GM19397 (cell line): ENCODE data around the gene MYB.
"Not testable (repeated sequence)": the region's sequence is repeated elsewhere in the genome, so short reads cannot be mapped to it uniquely, and the experiment has no call there.

Experiments used
- ATAC-seq: cut with Tn5 transposase; IDR thresholded peaks from one replicate; pipeline ENCODE4 v1.9.1; 2021; ENCODE audit warnings: mild to moderate bottlenecking, moderate library complexity; ENCODE audit not compliant: unreplicated experiment

The MYB gene

GRCh38 chr6:135243871-135244796 lies 63.0 kb downstream of the MYB start:
- ATAC-seq = no peak

GRCh38 chr6:135244805-135245204 lies 63.7 kb downstream of the MYB start:
- no peak for ATAC-seq

GRCh38 chr6:135246412-135247012 lies 65.4 kb downstream of the MYB start:
- ATAC-seq = not testable (repeated sequence)

GRCh38 chr6:135250234-135250633 lies 69.1 kb downstream of the MYB start:
- ATAC-seq = no peak

DNA sequence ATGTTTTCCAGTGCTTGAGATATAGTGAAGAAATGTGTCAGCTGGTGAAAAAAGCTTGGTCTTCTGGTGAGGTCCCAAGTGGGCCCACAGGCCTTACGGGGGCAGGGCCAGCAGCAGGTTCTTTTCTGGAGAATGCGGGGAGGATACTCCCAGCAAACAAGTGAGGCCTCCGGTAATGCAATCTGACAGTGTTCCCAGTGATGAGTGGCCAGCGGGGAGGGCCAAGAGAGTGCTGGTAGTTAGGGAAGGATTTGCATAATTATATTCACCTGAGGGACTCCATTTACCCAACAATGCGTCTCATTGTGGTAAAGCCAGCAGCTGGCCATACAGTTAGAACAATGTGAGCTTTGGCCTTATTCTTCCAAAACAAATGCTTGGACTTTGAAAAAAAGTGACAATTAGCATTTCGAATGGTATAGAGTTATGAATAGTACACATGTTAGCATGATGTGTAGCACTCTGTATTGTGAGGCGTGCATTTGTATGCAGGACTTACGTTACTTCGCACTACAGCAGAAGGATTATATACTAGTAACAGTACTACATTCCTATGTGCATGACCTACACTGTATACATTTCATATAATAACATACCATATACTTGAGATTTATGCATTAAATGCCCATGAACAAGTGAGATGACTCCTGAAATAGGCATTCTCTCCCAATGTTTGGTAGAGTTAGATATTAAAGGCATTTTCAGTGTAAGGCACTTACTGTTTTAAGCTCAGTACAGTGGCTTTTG lies 69.8 kb downstream of the MYB start:
- no peak for ATAC-seq

- no peak for ATAC-seq
Observed at GRCh38 chr6:135251498-135252441, 70.7 kb downstream of the MYB start.

- ATAC-seq = no peak
Observed at GRCh38 chr6:135254471-135254870, 73.4 kb downstream of the MYB start.

DNA sequence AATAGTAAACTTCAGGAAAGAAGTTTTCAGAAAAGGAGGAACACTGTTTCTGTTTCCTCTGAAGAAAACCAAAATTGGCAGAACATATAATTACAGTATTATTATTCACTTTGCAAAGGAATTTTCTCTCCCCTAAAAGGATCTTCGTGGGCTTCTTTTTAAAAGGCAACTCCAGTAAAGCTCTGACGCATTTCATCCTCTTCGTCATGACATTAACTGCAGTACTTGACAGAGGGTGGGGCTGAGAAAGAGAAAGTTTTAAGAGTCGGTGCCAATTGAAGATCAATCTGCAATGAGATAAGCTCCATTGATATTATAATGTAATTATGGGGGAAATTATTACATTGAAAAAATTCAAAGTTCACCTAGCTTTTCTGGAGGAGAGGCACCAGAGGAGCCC lies 75.8 kb downstream of the MYB start:
- no peak for ATAC-seq

GRCh38 chr6:135257631-135258405 lies 76.7 kb downstream of the MYB start:
- no peak for ATAC-seq

- ATAC-seq = no peak
Observed at GRCh38 chr6:135258970-135259369, 77.9 kb downstream of the MYB start.

DNA sequence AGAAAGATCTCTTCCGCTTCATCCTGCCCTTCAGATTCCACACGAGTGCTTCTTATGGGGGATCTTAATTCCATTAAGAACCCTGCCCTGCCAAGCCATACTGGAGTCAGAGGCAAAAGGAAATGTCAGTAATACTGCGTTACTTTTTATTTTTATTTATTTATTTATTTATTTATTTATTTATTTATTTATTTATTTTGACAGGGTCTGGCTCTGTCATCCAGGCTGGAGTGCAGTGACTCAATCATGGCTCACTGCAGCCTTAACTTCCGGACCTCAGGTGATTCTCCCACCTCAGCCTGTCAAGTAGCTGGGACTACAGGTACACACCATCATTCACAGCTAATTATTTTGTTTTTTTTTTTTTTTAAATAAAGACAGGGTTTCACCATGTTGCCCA lies 79.5 kb downstream of the MYB start:
- ATAC-seq = no peak

- no peak for ATAC-seq
Observed at GRCh38 chr6:135261872-135262725, 81.0 kb downstream of the MYB start.

- ATAC-seq = no peak
Observed at GRCh38 chr6:135265278-135265677, 84.2 kb downstream of the MYB start.

DNA sequence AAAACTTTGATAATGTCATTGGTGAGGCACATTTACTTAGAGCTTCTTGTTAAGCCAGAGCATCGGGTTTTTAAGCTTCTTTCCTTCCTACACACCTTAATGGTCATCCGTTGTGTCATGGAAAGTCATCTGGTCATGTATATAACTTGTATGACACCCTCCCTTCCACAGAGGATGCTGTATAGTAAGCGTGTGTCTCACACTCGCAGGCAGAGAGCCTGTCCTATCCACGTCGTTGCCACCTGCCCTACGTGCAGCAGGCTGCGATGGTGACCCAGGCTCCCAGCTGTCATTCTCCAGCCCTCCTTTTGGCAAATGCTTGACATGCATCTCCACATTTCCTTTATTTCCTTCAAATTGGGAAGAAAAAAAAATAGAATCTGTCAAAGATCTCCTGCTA lies 85.6 kb downstream of the MYB start:
- no peak for ATAC-seq

- ATAC-seq = no peak
Observed at GRCh38 chr6:135267085-135267484, 86.0 kb downstream of the MYB start.

- ATAC-seq = no peak
Observed at GRCh38 chr6:135268263-135268662, 87.2 kb downstream of the MYB start.

GRCh38 chr6:135268740-135269139 lies 87.6 kb downstream of the MYB start:
- no peak for ATAC-seq
